Hematopoietic multipotent progenitor cell treated with erythropoietin and hydrocortisone succinate and interleukin-3 and kit ligand, for 6 days (in vitro differentiated cells): ENCODE data around the gene ANKRD29.

Experiments
- DNase-seq: peaks from one replicate; pipeline ENCODE4 v3.0.0-alpha.2; 2015

Gene ANKRD29

DNA sequence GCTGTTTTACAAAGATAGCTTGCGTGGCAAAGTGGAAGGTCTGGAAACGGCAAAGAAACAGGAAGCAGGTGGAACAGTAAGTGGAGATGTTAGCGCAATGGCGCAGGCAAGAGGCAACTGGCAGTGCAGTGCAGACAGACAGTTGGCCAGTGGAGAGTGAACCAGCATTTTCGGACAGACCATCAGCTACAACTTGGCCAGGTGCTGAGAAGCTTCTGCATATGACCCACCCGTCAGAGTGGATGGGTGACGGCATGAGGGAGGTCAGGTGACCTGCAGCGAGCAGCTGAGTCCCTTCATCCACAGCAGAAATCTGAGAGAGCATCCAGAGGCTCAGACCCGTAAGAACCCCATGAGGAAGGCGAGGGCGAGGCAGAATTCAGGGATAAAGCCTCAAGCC, 110.2 kb downstream of the ANKRD29 start:
- no peak for DNase-seq

DNA sequence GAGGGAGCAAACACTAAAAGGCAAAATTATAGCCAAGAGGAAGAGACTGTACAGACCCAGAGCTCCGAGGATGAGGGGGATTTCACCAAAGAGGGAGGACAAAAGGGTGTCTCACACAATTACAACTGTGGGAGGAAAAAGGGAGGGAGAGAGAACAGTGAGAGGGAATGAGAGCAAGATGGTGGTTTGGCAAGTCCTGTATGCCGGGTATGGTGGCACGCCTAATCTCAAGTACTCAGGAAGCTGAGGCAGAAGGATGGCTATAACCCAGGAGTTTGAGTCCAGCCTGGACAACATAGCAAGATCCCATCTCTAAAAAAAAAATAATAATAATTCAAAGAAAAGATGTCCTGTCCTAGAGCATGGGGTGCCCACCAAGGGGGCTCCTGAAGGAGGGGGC, 110.7 kb downstream of the ANKRD29 start:
- no peak for DNase-seq

DNA sequence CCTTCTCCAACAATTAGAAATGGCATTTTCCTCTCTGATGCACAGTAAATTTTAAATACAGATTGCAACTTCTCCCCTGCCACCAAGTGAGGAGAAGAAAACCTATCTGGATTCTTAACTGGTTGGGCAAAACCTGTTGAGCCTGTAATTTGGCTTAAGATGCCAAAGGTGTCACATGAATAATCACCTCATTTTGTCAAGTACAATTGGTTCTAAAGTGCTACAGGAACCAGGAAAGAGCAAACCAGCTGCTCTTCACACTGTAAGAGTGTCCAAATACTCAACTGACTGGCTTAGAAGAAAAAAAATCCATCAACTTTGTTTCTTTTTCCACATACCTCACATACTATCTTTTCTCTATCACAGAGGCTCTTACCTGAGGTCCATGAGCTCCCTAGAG, 111.8 kb downstream of the ANKRD29 start:
- DNase-seq: no peak
